ENCODE measurements around the gene CETP. TPM values are rescaled to one million over a fixed set of nuclear protein-coding genes. Genes with fewer than 3 reads are reported as not detected.
A peak's percentile ranks its signal among the peaks of the same experiment; 100 is the strongest.

CETP gene
- total RNA-seq, 1 donor from 2014 or later: not detected

- Mint-ChIP-seq H3K9me3 (ENCODE audit: unreplicated experiment) (peaks cover 3% of the 10 kb centered on the region), H3K4me1 (ENCODE audit: low read depth, unreplicated experiment) (peaks cover 27% of the 10 kb centered on the region), H3K27me3 (ENCODE audit: low read depth, unreplicated experiment) (peaks cover 11% of the 10 kb centered on the region), H3K27ac (ENCODE audit: unreplicated experiment) (no peak overlapping the region), H3K4me3 (ENCODE audit: unreplicated experiment) (peak overlapping the region; percentile 34), H3K36me3 (ENCODE audit: low read depth, unreplicated experiment) (peaks cover 14% of the 10 kb centered on the region)
- Histone ChIP-seq H3K27ac (ENCODE audit: low read depth, low read length) (no peak overlapping the region), H3K4me2 (ENCODE audit: low read length) (no peak overlapping the region), H3K4me1 (ENCODE audit: insufficient read depth, low read length) (peaks cover 38% of the 10 kb centered on the region), H3K4me3 (ENCODE audit: insufficient read depth, low read depth, low read length) (no peak overlapping the region), H3K9ac (ENCODE audit: low read length) (no peak overlapping the region), H3K9me3 (ENCODE audit: insufficient read depth, low read depth, low read length) (no peaks in the 10 kb centered on the region), H4K20me1 (ENCODE audit: insufficient read depth, low read length) (no peaks in the 10 kb centered on the region), H2AFZ (ENCODE audit: low read depth, low read length) (no peak overlapping the region), H3K27me3 (ENCODE audit: insufficient read depth, low read length) (peaks cover 4% of the 10 kb centered on the region), H3K36me3 (ENCODE audit: insufficient read depth, low read length) (no peaks in the 10 kb centered on the region), H3K79me2 (ENCODE audit: insufficient read depth, low read length) (peaks cover 23% of the 10 kb centered on the region)
- no peak for FAIRE-seq
- no peak for TF ChIP-seq CTCF (IDR thresholded peaks at IDR 0.05; ENCODE audit: insufficient read depth, low read depth, low read length)
- no peak for TF ChIP-seq EZH2 (IDR thresholded peaks at IDR 0.05; ENCODE audit: insufficient read depth, low read length)
- DNase-seq (ENCODE audit: low read depth): no peak
Observed at GRCh38 chr16:56987692-56988091, 25.9 kb downstream of the CETP start.

- peak overlapping the region; percentile 96 for H3K4me3 Mint-ChIP-seq (ENCODE audit: unreplicated experiment)
- H3K9ac ChIP-seq (ENCODE audit: low read length): peak overlapping the region; percentile 84
- no peak overlapping the region for H3K27ac ChIP-seq (ENCODE audit: low read depth, low read length)
- H3K36me3 ChIP-seq (ENCODE audit: insufficient read depth, low read length): no peaks in the 10 kb centered on the region
- peak overlapping the region; percentile 84 for H3K4me3 ChIP-seq (ENCODE audit: insufficient read depth, low read depth, low read length)
- no peaks in the 10 kb centered on the region for H4K20me1 ChIP-seq (ENCODE audit: insufficient read depth, low read length)
- no peaks in the 10 kb centered on the region for H3K27me3 ChIP-seq (ENCODE audit: insufficient read depth, low read length)
- FAIRE-seq (no peak), DNase-seq (ENCODE audit: low read depth) (no peak)
- H3K9me3 ChIP-seq (ENCODE audit: insufficient read depth, low read depth, low read length): no peaks in the 10 kb centered on the region
- H3K4me2 ChIP-seq (ENCODE audit: low read length): peak overlapping the region; percentile 97
- TF ChIP-seq CTCF (IDR thresholded peaks at IDR 0.05; ENCODE audit: insufficient read depth, low read depth, low read length) (no peak), EZH2 (IDR thresholded peaks at IDR 0.05; ENCODE audit: insufficient read depth, low read length) (no peak)
- H2AFZ ChIP-seq (ENCODE audit: low read depth, low read length): peak overlapping the region; percentile 93
- peak overlapping the region; percentile 89 for H3K27ac Mint-ChIP-seq (ENCODE audit: unreplicated experiment)
- peaks cover 10% of the 10 kb centered on the region for H3K36me3 Mint-ChIP-seq (ENCODE audit: low read depth, unreplicated experiment)
- peaks cover 38% of the 10 kb centered on the region for H3K4me1 ChIP-seq (ENCODE audit: insufficient read depth, low read length)
- H3K4me1 Mint-ChIP-seq (ENCODE audit: low read depth, unreplicated experiment): peaks cover 27% of the 10 kb centered on the region
- peaks cover 3% of the 10 kb centered on the region for H3K9me3 Mint-ChIP-seq (ENCODE audit: unreplicated experiment)
- H3K79me2 ChIP-seq (ENCODE audit: insufficient read depth, low read length): peaks cover 29% of the 10 kb centered on the region
- peaks cover 10% of the 10 kb centered on the region for H3K27me3 Mint-ChIP-seq (ENCODE audit: low read depth, unreplicated experiment)
Observed at GRCh38 chr16:56988161-56988947, 26.6 kb downstream of the CETP start.

Data from astrocyte (in vitro differentiated cells and primary cell).